GM19455 (cell line): ENCODE data around the gene LASP1NB.
"Not testable (repeated sequence)": the region's sequence is repeated elsewhere in the genome, so short reads cannot be mapped to it uniquely, and the experiment has no call there.

Experiments used
- ATAC-seq: cut with Tn5 transposase; IDR thresholded peaks from one replicate; pipeline ENCODE4 v1.9.1; 2021; ENCODE audit not compliant: unreplicated experiment

Gene LASP1NB

GRCh38 chr17:38959508-38959907 is 34.1 kb downstream of the LASP1NB start:
- ATAC-seq: no peak

GRCh38 chr17:38960402-38960801 is 35.0 kb downstream of the LASP1NB start:
- no peak for ATAC-seq

- ATAC-seq: no peak
Measured at GRCh38 chr17:38961413-38961812, 36.0 kb downstream of the LASP1NB start.

GRCh38 chr17:38967290-38967738 is 41.9 kb downstream of the LASP1NB start, which contains the start of gene FBXO47:
Gene FBXO47 (minus strand): TSS chr17:38967403. CDS start chr17:38963025, 4,378 bp downstream.
- ATAC-seq: no peak

- ATAC-seq: no peak
Measured at GRCh38 chr17:38969281-38969680, 43.9 kb downstream of the LASP1NB start.

- no peak for ATAC-seq
Measured at GRCh38 chr17:38970128-38970527, 44.7 kb downstream of the LASP1NB start.

GRCh38 chr17:38970804-38971203 is 45.4 kb downstream of the LASP1NB start:
- no peak for ATAC-seq

GRCh38 chr17:38976187-38976551 is 50.8 kb downstream of the LASP1NB start:
- ATAC-seq: not testable (repeated sequence)

- ATAC-seq: no peak
Measured at GRCh38 chr17:38978180-38978579, 52.8 kb downstream of the LASP1NB start.
